ENCODE data around the gene NANS. TPM values are rescaled to one million over a fixed set of nuclear protein-coding genes. Genes with fewer than 3 reads are reported as not detected.
A peak's percentile ranks its signal among the peaks of the same experiment; 100 is the strongest.

Gene NANS
- total and polyA plus RNA-seq, 4 donors, result 23.4 to 55.4 (median 42.8) TPM

GRCh38 chr9:98105006-98105405 is 48.5 kb downstream of the NANS start:
- DNase-seq (ENCODE audit: low spot score), result no peak
- H3K36me3 ChIP-seq (ENCODE audit: control insufficient read depth in 4 of 4, insufficient read depth in 3 of 4, low read depth in 1 of 4, low read length in 3 of 4), result peaks cover 0 to 3% (median under 1%) of the 10 kb centered on the region in 4 donors
- no peaks in the 10 kb centered on the region for H3K9me3 ChIP-seq (ENCODE audit: control insufficient read depth in 4 of 4, low read length in 3 of 4)
- no peaks in the 10 kb centered on the region for H3K27me3 ChIP-seq (ENCODE audit: control insufficient read depth in 4 of 4, insufficient read depth in 4 of 4, low read length in 3 of 4)
- no peak overlapping the region for H3K9ac ChIP-seq (ENCODE audit: low read depth in 1 of 2, low read length in 2 of 2)
- H3K4me3 ChIP-seq (ENCODE audit: low read depth in 1 of 3, low read length in 3 of 3), result no peak overlapping the region
- H3K27ac ChIP-seq (ENCODE audit: low read depth in 1 of 2, low read length in 2 of 2), result no peak overlapping the region
- peaks cover 4 to 19% (median 11%) of the 10 kb centered on the region in 4 donors for H3K4me1 ChIP-seq (ENCODE audit: control insufficient read depth in 4 of 4, insufficient read depth in 4 of 4, low read length in 3 of 4)
- WGBS, result 94% methylated on average over 7 of the region's 7 CpGs
- TF ChIP-seq ATF3 (IDR thresholded peaks at IDR 0.05) (no peak), EGR1 (IDR thresholded peaks at IDR 0.05; ENCODE audit: low read depth in 2 of 2) (no peak), YY1 (IDR thresholded peaks at IDR 0.05) (no peak), FOXA2 (IDR thresholded peaks at IDR 0.05) (no peak), RAD21 (IDR thresholded peaks at IDR 0.05) (no peak)

GRCh38 chr9:98107926-98108325 is 51.4 kb downstream of the NANS start:
- no peak for DNase-seq (ENCODE audit: low spot score)
- Histone ChIP-seq H3K4me3 (ENCODE audit: low read depth in 1 of 3, low read length in 3 of 3) (no peak overlapping the region), H3K4me1 (ENCODE audit: control insufficient read depth in 4 of 4, insufficient read depth in 4 of 4, low read length in 3 of 4) (peaks cover 4 to 19% (median 11%) of the 10 kb centered on the region in 4 donors), H3K27ac (ENCODE audit: low read depth in 1 of 2, low read length in 2 of 2) (peak overlapping the region; percentile 12 to 70), H3K9me3 (ENCODE audit: control insufficient read depth in 4 of 4, low read length in 3 of 4) (no peaks in the 10 kb centered on the region), H3K27me3 (ENCODE audit: control insufficient read depth in 4 of 4, insufficient read depth in 4 of 4, low read length in 3 of 4) (no peaks in the 10 kb centered on the region), H3K36me3 (ENCODE audit: control insufficient read depth in 4 of 4, insufficient read depth in 3 of 4, low read depth in 1 of 4, low read length in 3 of 4) (peaks cover 0 to 3% (median under 1%) of the 10 kb centered on the region in 4 donors), H3K9ac (ENCODE audit: low read depth in 1 of 2, low read length in 2 of 2) (no peak overlapping the region)
- no peak for TF ChIP-seq YY1 (IDR thresholded peaks at IDR 0.05)
- TF ChIP-seq EGR1 (IDR thresholded peaks at IDR 0.05; ENCODE audit: low read depth in 2 of 2), result no peak
- peak; percentile 37 to 39 for TF ChIP-seq HNF4A (conservative IDR thresholded peaks at IDR 0.05)
- peak; percentile 36 to 45 for TF ChIP-seq RXRA (IDR thresholded peaks at IDR 0.05)
- WGBS, result 65% methylated on average over 2 of the region's 2 CpGs

GRCh38 chr9:98108531-98109031 is 52.0 kb downstream of the NANS start:
- Histone ChIP-seq H3K27ac (ENCODE audit: low read depth in 1 of 2, low read length in 2 of 2) (peak overlapping the region; percentile 12 to 70), H3K9me3 (ENCODE audit: control insufficient read depth in 4 of 4, low read length in 3 of 4) (no peaks in the 10 kb centered on the region), H3K4me1 (ENCODE audit: control insufficient read depth in 4 of 4, insufficient read depth in 4 of 4, low read length in 3 of 4) (peaks cover 4 to 19% (median 11%) of the 10 kb centered on the region in 4 donors), H3K27me3 (ENCODE audit: control insufficient read depth in 4 of 4, insufficient read depth in 4 of 4, low read length in 3 of 4) (no peaks in the 10 kb centered on the region), H3K4me3 (ENCODE audit: low read depth in 1 of 3, low read length in 3 of 3) (no peak overlapping the region), H3K9ac (ENCODE audit: low read depth in 1 of 2, low read length in 2 of 2) (no peak overlapping the region), H3K36me3 (ENCODE audit: control insufficient read depth in 4 of 4, insufficient read depth in 3 of 4, low read depth in 1 of 4, low read length in 3 of 4) (peaks cover 0 to 3% (median under 1%) of the 10 kb centered on the region in 4 donors)
- 53% methylated on average over 5 of the region's 5 CpGs for WGBS
- no peak for DNase-seq (ENCODE audit: low spot score)
- no peak for TF ChIP-seq RXRA (IDR thresholded peaks at IDR 0.05)

DNA sequence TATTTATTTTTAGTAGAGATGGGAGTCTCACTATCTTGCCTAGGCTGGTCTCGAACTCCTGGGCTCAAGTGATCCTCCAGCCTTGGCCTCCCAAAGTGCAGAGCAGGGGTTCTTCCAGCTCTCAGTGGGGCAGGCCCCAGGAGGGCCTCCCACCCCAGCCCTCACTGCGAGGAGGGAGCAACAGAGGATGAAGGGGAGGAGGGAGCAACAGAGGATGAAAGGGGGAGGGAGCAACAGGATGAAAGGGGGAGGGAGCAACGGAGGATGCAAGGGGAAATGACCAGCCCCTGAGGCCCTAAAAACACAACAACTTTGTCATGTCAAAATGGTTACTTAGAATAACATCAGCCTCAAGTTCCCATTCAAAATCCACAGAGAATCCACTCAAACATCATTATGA is 52.5 kb downstream of the NANS start:
- Histone ChIP-seq H3K36me3 (ENCODE audit: control insufficient read depth in 4 of 4, insufficient read depth in 3 of 4, low read depth in 1 of 4, low read length in 3 of 4) (peaks cover 0 to 3% (median under 1%) of the 10 kb centered on the region in 4 donors), H3K9ac (ENCODE audit: low read depth in 1 of 2, low read length in 2 of 2) (no peak overlapping the region), H3K27me3 (ENCODE audit: control insufficient read depth in 4 of 4, insufficient read depth in 4 of 4, low read length in 3 of 4) (no peaks in the 10 kb centered on the region), H3K4me3 (ENCODE audit: low read depth in 1 of 3, low read length in 3 of 3) (no peak overlapping the region), H3K27ac (ENCODE audit: low read depth in 1 of 2, low read length in 2 of 2) (peak overlapping the region in 1 of 2 donors; percentile 70), H3K4me1 (ENCODE audit: control insufficient read depth in 4 of 4, insufficient read depth in 4 of 4, low read length in 3 of 4) (peaks cover 4 to 19% (median 11%) of the 10 kb centered on the region in 4 donors), H3K9me3 (ENCODE audit: control insufficient read depth in 4 of 4, low read length in 3 of 4) (no peaks in the 10 kb centered on the region)
- 82% methylated on average over 3 of the region's 3 CpGs for WGBS
- no peak for DNase-seq (ENCODE audit: low spot score)
- TF ChIP-seq, protein P1, sequence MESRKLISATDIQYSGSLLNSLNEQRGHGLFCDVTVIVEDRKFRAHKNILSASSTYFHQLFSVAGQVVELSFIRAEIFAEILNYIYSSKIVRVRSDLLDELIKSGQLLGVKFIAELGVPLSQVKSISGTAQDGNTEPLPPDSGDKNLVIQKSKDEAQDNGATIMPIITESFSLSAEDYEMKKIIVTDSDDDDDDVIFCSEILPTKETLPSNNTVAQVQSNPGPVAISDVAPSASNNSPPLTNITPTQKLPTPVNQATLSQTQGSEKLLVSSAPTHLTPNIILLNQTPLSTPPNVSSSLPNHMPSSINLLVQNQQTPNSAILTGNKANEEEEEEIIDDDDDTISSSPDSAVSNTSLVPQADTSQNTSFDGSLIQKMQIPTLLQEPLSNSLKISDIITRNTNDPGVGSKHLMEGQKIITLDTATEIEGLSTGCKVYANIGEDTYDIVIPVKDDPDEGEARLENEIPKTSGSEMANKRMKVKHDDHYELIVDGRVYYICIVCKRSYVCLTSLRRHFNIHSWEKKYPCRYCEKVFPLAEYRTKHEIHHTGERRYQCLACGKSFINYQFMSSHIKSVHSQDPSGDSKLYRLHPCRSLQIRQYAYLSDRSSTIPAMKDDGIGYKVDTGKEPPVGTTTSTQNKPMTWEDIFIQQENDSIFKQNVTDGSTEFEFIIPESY (IDR thresholded peaks at IDR 0.05), result no peak
- TF ChIP-seq FOXA2 (IDR thresholded peaks at IDR 0.05), result no peak
- TF ChIP-seq ATF3 (IDR thresholded peaks at IDR 0.05), result no peak
- TF ChIP-seq JUND (IDR thresholded peaks at IDR 0.05), result no peak
- TF ChIP-seq TAF1 (conservative IDR thresholded peaks at IDR 0.05), result no peak
- TF ChIP-seq, protein P2, sequence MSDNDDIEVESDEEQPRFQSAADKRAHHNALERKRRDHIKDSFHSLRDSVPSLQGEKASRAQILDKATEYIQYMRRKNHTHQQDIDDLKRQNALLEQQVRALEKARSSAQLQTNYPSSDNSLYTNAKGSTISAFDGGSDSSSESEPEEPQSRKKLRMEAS (IDR thresholded peaks at IDR 0.05), result no peak
- no peak for TF ChIP-seq REST (IDR thresholded peaks at IDR 0.05)
- no peak for TF ChIP-seq HNF4G (IDR thresholded peaks at IDR 0.05)
- TF ChIP-seq RAD21 (IDR thresholded peaks at IDR 0.05), result no peak
- TF ChIP-seq, protein P3, sequence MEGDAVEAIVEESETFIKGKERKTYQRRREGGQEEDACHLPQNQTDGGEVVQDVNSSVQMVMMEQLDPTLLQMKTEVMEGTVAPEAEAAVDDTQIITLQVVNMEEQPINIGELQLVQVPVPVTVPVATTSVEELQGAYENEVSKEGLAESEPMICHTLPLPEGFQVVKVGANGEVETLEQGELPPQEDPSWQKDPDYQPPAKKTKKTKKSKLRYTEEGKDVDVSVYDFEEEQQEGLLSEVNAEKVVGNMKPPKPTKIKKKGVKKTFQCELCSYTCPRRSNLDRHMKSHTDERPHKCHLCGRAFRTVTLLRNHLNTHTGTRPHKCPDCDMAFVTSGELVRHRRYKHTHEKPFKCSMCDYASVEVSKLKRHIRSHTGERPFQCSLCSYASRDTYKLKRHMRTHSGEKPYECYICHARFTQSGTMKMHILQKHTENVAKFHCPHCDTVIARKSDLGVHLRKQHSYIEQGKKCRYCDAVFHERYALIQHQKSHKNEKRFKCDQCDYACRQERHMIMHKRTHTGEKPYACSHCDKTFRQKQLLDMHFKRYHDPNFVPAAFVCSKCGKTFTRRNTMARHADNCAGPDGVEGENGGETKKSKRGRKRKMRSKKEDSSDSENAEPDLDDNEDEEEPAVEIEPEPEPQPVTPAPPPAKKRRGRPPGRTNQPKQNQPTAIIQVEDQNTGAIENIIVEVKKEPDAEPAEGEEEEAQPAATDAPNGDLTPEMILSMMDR (IDR thresholded peaks at IDR 0.05; ENCODE audit: low read depth, low read length, missing input control), result no peak
- no peak for TF ChIP-seq YY1 (IDR thresholded peaks at IDR 0.05)
- TF ChIP-seq FOXA1 (IDR thresholded peaks at IDR 0.05), result no peak
